HepG2 (cell line): ENCODE measurements around the gene ABCC3. TPM values are rescaled to one million over a fixed set of nuclear protein-coding genes. Genes with fewer than 3 reads are reported as not detected.

ENCODE experiments used
- AGO2 ChIP-seq: fragments of 200-400 bp; formaldehyde crosslinking; optimal IDR thresholded peaks from 2 replicates; pipeline ENCODE3; 2017; ENCODE audit warnings: mild to moderate bottlenecking, low read depth, low read length, moderate library complexity
- BORCS8-MEF2B ChIP-seq: sonication (generic); formaldehyde crosslinking; IDR thresholded peaks from 2 replicates; pipeline ENCODE4 v1.8.0; 2022; ENCODE audit warnings: mild to moderate bottlenecking, missing genetic modification reagents
- CBX5 ChIP-seq: sonication (generic); formaldehyde crosslinking; IDR thresholded peaks from 2 replicates; pipeline ENCODE4 v1.4.0; 2020; ENCODE audit warnings: missing genetic modification reagents, borderline replicate concordance
- FLYWCH1 ChIP-seq: sonication (generic); formaldehyde crosslinking; IDR thresholded peaks from 2 replicates; pipeline ENCODE4 v1.8.1; 2023; ENCODE audit warnings: mild to moderate bottlenecking, missing genetic modification reagents
- KLF12 ChIP-seq: sonication (generic); formaldehyde crosslinking; IDR thresholded peaks from 2 replicates; pipeline ENCODE4 v1.4.0; 2020; ENCODE audit warnings: missing genetic modification reagents, borderline replicate concordance
- MAF1 ChIP-seq: sonication (generic); formaldehyde crosslinking; IDR thresholded peaks from 2 replicates; pipeline ENCODE4 v1.5.0; 2020; ENCODE audit warnings: missing genetic modification reagents, borderline replicate concordance
- MEIS2 ChIP-seq: sonication (generic); formaldehyde crosslinking; IDR thresholded peaks from 2 replicates; pipeline ENCODE4 v1.9.0; 2021; ENCODE audit warnings: mild to moderate bottlenecking, missing genetic modification reagents
- MLLT10 ChIP-seq: sonication (generic); formaldehyde crosslinking; IDR thresholded peaks from 2 replicates; pipeline ENCODE4 v1.4.0; 2020; ENCODE audit warnings: missing genetic modification reagents
- MXD4 ChIP-seq: IDR thresholded peaks from 2 replicates; pipeline ENCODE4 v1.6.1; 2016; ENCODE audit warnings: mild to moderate bottlenecking, missing biosample characterization, missing genetic modification reagents
- PHB2 ChIP-seq: fragments of 450-650 bp; IDR thresholded peaks from 2 replicates; pipeline ENCODE4 v1.6.1; 2018; ENCODE audit not compliant: partially characterized antibody
- RBFOX2 ChIP-seq: fragments of 200-400 bp; formaldehyde crosslinking; IDR thresholded peaks from 2 replicates; pipeline ENCODE4 v1.6.1; 2017; ENCODE audit warnings: low read depth, mild to moderate bottlenecking, low read length
- RFX1 ChIP-seq: fragments of 450-650 bp; IDR thresholded peaks from 2 replicates; pipeline ENCODE4 v1.6.1; 2017
- ZMYM4 ChIP-seq: sonication (generic); formaldehyde crosslinking; IDR thresholded peaks from 2 replicates; pipeline ENCODE4 v1.8.1; 2023; ENCODE audit warnings: mild to moderate bottlenecking, missing genetic modification reagents
- ZNF484 ChIP-seq: sonication (generic); formaldehyde crosslinking; IDR thresholded peaks from 2 replicates; pipeline ENCODE4 v1.5.1; 2020; ENCODE audit warnings: mild to moderate bottlenecking, low read depth, missing genetic modification reagents, borderline replicate concordance
- ZNF605 ChIP-seq: sonication (generic); formaldehyde crosslinking; IDR thresholded peaks from 2 replicates; pipeline ENCODE4 v1.8.0; 2022; ENCODE audit warnings: mild to moderate bottlenecking, missing genetic modification reagents
- ZSCAN21 ChIP-seq: sonication (generic); formaldehyde crosslinking; IDR thresholded peaks from 2 replicates; pipeline ENCODE4 v1.8.0; 2022; ENCODE audit warnings: mild to moderate bottlenecking, missing genetic modification reagents, moderate library complexity, borderline replicate concordance
- polyA plus RNA-seq, 8 experiments: library from polyadenylated mRNA; depleted of rRNA in 3 of 8; stranded (reverse) in 7 of 8; unstranded in 1 of 8; fragments of >200 nt; fragmentation: Illumina TruSeq in 4 of 8; extraction: Trizol in 4 of 8; gene quantifications; 2 replicates each; pipeline versions ENCODE4 v1.2.1 to v1.2.3, GENCODE V29; 2011 to 2016; ENCODE audit warnings: low read depth in 4 of 8, missing spikeins in 1 of 8, mixed read lengths in 1 of 8; ENCODE audit not compliant: insufficient read depth in 1 of 8
- total RNA-seq, 5 experiments: library from RNA; depleted of rRNA; stranded (reverse); fragments of >200 nt; fragmentation: Illumina TruSeq; extraction: Trizol; gene quantifications; 2 replicates each; pipeline ENCODE4 v1.2.3, GENCODE V29; 2016; ENCODE audit warnings: low read depth in 1 of 5
- TF ChIP-seq, protein P1 (sequence below): sonication (generic); formaldehyde crosslinking; IDR thresholded peaks from 2 replicates; pipeline ENCODE4 v1.8.1; 2022; ENCODE audit warnings: low read depth, mild to moderate bottlenecking, missing genetic modification reagents
- TF ChIP-seq, protein P2 (sequence below): sonication (generic); formaldehyde crosslinking; IDR thresholded peaks from 2 replicates; pipeline ENCODE4 v1.4.0; 2020; ENCODE audit warnings: missing genetic modification reagents
- TF ChIP-seq, protein P3 (sequence below), 2 experiments: IDR thresholded peaks; 2 replicates each; pipeline ENCODE4 v1.6.1; 2011 to 2012; ENCODE audit warnings: low read length in 2 of 2, borderline replicate concordance in 1 of 2, low read depth in 1 of 2, mild to moderate bottlenecking in 1 of 2, moderate library complexity in 1 of 2
- TF ChIP-seq, protein P4 (sequence below): sonication (generic); formaldehyde crosslinking; IDR thresholded peaks from 2 replicates; pipeline ENCODE4 v1.5.0; 2020; ENCODE audit warnings: mild to moderate bottlenecking, missing genetic modification reagents

The ABCC3 gene
- total and polyA plus RNA-seq, 2 of the 13 experiments (the other 11 are each of a cell fraction or from before 2014, with no cell fraction given), result 25.2 to 50.7 TPM

DNA sequence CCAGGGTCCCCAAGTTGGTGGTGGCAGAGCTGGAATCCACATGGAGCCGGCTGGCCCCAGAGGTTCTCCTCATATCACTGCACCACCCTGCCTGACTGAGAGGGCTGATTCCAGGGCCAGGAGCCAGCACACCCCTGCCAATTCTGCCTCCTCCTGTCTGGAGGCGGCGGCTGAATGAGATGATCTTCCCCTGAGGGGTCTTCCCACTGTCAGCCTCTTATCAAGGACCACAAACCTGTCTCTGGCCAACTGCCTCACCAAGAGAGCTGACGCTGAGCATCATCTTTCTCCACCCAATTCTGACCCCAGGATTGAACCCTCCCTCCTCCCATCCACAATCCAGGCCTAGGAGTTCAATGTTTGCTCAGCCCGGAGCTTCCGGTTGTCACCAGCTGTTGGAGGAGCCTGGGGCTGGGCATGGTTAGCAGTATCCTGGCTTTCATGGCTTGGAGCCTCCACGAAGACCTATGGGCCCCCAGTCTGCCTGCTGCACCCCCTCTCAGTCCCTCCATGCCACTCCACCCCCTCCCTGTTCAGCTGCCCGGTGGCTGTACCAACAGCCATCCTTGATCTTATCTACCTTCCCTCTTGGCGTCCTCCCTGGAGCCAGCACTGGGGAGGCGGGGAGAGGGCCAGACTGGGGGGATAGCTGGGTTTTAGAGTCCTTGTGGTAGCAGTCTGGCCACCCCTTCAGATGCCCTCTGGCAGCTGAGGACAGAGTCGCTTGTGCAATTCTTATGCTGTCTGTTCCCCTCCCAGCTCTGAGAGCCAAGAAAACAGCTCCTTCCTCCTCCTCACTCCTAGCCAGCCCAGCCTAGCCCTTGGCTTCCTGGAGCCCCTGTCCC lies 25.6 kb downstream of the ABCC3 start (continued):
- TF ChIP-seq ZSCAN21 (CRISPR knock-in tag) (no peak; the same call in 1 of the 2 replicates), BORCS8-MEF2B (CRISPR knock-in tag) (no peak), FLYWCH1 (CRISPR knock-in tag) (0 out of 2 replicates have a peak, but pooled peaks have one; percentile 46), ZNF605 (no peak), RFX1 (no peak), MAF1 (CRISPR knock-in tag) (no peak), MLLT10 (no peak), RBFOX2 (no peak), ZMYM4 (CRISPR knock-in tag) (no peak), CBX5 (0 out of 2 replicates have a peak, but pooled peaks have one; percentile 38), PHB2 (no peak), ZNF484 (CRISPR knock-in tag) (no peak), KLF12 (CRISPR knock-in tag) (no peak), AGO2 (no peak), MXD4 (CRISPR knock-in tag) (no peak), MEIS2 (CRISPR knock-in tag) (no peak; the same call in 1 of the 2 replicates)
- TF ChIP-seq, protein P1, sequence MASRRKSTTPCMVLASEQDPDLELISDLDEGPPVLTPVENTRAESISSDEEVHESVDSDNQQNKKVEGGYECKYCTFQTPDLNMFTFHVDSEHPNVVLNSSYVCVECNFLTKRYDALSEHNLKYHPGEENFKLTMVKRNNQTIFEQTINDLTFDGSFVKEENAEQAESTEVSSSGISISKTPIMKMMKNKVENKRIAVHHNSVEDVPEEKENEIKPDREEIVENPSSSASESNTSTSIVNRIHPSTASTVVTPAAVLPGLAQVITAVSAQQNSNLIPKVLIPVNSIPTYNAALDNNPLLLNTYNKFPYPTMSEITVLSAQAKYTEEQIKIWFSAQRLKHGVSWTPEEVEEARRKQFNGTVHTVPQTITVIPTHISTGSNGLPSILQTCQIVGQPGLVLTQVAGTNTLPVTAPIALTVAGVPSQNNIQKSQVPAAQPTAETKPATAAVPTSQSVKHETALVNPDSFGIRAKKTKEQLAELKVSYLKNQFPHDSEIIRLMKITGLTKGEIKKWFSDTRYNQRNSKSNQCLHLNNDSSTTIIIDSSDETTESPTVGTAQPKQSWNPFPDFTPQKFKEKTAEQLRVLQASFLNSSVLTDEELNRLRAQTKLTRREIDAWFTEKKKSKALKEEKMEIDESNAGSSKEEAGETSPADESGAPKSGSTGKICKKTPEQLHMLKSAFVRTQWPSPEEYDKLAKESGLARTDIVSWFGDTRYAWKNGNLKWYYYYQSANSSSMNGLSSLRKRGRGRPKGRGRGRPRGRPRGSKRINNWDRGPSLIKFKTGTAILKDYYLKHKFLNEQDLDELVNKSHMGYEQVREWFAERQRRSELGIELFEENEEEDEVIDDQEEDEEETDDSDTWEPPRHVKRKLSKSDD (CRISPR knock-in tag), result no peak
- TF ChIP-seq, protein P2, sequence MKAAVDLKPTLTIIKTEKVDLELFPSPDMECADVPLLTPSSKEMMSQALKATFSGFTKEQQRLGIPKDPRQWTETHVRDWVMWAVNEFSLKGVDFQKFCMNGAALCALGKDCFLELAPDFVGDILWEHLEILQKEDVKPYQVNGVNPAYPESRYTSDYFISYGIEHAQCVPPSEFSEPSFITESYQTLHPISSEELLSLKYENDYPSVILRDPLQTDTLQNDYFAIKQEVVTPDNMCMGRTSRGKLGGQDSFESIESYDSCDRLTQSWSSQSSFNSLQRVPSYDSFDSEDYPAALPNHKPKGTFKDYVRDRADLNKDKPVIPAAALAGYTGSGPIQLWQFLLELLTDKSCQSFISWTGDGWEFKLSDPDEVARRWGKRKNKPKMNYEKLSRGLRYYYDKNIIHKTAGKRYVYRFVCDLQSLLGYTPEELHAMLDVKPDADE (CRISPR knock-in tag), result 0 out of 2 replicates have a peak, but pooled peaks have one; percentile 68
- TF ChIP-seq, protein P3, sequence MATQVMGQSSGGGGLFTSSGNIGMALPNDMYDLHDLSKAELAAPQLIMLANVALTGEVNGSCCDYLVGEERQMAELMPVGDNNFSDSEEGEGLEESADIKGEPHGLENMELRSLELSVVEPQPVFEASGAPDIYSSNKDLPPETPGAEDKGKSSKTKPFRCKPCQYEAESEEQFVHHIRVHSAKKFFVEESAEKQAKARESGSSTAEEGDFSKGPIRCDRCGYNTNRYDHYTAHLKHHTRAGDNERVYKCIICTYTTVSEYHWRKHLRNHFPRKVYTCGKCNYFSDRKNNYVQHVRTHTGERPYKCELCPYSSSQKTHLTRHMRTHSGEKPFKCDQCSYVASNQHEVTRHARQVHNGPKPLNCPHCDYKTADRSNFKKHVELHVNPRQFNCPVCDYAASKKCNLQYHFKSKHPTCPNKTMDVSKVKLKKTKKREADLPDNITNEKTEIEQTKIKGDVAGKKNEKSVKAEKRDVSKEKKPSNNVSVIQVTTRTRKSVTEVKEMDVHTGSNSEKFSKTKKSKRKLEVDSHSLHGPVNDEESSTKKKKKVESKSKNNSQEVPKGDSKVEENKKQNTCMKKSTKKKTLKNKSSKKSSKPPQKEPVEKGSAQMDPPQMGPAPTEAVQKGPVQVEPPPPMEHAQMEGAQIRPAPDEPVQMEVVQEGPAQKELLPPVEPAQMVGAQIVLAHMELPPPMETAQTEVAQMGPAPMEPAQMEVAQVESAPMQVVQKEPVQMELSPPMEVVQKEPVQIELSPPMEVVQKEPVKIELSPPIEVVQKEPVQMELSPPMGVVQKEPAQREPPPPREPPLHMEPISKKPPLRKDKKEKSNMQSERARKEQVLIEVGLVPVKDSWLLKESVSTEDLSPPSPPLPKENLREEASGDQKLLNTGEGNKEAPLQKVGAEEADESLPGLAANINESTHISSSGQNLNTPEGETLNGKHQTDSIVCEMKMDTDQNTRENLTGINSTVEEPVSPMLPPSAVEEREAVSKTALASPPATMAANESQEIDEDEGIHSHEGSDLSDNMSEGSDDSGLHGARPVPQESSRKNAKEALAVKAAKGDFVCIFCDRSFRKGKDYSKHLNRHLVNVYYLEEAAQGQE (IDR thresholded peaks at IDR 0.05; ENCODE audit: borderline replicate concordance in 1 of 2, low read depth in 1 of 2, low read length in 2 of 2), result no peak
- TF ChIP-seq, protein P4, sequence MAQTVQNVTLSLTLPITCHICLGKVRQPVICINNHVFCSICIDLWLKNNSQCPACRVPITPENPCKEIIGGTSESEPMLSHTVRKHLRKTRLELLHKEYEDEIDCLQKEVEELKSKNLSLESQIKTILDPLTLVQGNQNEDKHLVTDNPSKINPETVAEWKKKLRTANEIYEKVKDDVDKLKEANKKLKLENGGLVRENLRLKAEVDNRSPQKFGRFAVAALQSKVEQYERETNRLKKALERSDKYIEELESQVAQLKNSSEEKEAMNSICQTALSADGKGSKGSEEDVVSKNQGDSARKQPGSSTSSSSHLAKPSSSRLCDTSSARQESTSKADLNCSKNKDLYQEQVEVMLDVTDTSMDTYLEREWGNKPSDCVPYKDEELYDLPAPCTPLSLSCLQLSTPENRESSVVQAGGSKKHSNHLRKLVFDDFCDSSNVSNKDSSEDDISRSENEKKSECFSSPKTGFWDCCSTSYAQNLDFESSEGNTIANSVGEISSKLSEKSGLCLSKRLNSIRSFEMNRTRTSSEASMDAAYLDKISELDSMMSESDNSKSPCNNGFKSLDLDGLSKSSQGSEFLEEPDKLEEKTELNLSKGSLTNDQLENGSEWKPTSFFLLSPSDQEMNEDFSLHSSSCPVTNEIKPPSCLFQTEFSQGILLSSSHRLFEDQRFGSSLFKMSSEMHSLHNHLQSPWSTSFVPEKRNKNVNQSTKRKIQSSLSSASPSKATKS (CRISPR knock-in tag), result no peak
